NAMALWA (cell line): ENCODE measurements around the gene PNRC1.
"Not testable (repeated sequence)": the region's sequence is repeated elsewhere in the genome, so short reads cannot be mapped to it uniquely, and the experiment has no call there.

ENCODE experiments used
- DNase-seq: peaks from one replicate; pipeline ENCODE4 v3.0.0-alpha.2; 2015; ENCODE audit warnings: low spot score

Gene PNRC1

DNA sequence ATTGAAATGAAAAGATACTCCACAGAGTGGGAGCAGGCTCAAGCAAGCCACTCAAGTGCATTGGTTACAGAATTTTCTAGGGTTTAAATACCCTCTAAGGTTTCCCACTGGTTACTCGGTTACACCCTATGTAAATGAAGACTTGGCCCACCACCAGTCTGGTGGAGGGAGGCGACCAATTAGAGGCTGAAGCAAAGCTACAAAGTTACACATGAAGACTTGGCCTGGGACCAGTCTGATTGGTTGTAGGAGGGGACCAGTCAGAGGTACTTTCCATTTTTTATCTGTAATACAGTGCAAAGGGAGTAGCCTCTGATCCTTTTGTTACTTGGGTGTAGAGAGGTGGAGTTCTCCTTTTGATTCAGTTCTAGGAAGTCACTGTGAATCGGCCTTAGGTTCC lies 29.7 kb downstream of the PNRC1 start:
- DNase-seq, result no peak

- DNase-seq, result no peak
Measured at GRCh38 chr6:89111933-89112332, 31.4 kb downstream of the PNRC1 start.

GRCh38 chr6:89116702-89117101 lies 36.2 kb downstream of the PNRC1 start:
- DNase-seq, result no peak

- no peak for DNase-seq
Measured at GRCh38 chr6:89117211-89118108, 36.9 kb downstream of the PNRC1 start, which contains the start of gene SRSF12. TSS of gene SRSF12 (minus strand) at chr6:89118071. CDS start at chr6:89117887, 184 bp downstream.

GRCh38 chr6:89118931-89119330 lies 38.4 kb downstream of the PNRC1 start:
- DNase-seq, result no peak

DNA sequence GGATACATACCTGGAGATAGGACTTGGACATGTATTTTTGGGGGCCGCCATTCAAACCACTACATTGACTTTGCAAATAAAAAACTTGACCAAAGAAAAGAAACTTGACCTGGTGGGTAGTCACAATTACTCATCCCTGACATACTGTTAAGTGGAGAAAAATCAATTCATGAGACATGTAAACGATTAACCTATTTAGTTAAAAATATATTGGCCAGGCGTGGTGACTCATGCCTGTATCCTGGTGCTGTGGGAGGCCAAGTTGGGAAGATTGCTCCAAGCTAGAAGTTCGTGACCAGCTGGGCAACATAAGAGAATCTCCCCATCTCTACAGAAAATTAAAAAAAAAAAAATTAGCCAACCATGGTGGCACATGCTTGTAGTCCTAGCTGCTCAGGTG lies 39.8 kb downstream of the PNRC1 start:
- no peak for DNase-seq

DNA sequence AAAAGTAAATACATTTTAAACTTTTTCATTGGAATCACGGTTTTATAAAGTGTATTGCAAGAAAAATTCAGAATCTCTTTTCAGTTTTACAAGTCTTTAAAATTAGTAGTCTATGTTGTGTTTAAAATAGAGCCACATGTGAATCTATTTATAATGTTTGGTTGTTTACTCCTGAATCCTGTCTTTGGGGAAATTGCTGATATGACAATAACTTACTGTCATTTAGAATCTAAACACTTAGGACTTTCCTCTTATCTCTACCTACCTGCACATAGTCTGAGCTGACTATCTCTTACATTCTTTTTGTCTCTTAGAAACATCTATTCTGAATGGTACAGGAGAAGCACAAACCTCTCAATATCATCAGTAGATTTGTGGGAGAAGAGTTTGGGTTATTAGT lies 41.4 kb downstream of the PNRC1 start:
- DNase-seq, result no peak

DNA sequence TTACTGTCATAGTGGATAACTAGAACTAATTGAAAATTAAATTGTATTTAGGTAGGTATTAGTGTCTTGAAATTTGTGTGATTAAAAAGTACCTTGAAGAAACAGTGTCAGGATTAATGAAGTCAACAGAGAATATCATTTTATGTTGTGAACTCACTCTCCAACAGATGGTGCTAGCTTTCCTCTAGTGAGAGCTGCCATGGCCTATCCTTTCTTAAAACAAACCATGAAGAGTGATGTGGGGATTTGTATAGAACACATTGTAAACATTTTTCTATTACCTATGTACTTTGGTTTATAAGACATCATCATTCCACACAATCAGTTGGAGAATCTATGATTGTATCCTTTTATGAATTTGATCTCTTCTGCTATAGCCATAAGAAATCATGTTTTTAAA lies 42.1 kb downstream of the PNRC1 start:
- DNase-seq, result peak; percentile 70

- not testable (repeated sequence) for DNase-seq
Measured at GRCh38 chr6:89128256-89128671, 47.7 kb downstream of the PNRC1 start.

DNA sequence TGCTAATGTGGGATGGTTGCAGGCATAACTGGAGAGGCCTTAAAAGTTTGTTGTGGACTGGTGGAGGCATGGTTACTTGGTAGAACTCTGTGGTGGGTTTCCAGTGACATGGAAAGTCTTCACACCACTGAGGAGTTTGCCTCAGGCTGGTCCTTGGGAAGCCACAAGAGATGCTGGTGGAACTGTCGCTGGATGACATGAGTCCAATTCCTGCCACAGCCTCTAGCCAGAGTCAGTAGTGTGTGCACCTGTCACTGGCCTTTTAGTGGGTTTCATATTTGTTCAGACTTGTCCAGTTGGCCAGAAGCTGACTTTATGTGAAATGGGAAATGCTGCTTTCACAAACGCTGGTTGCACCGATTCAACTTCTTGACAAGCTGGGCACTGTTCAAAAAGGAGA lies 51.0 kb downstream of the PNRC1 start:
- DNase-seq, result no peak

DNA sequence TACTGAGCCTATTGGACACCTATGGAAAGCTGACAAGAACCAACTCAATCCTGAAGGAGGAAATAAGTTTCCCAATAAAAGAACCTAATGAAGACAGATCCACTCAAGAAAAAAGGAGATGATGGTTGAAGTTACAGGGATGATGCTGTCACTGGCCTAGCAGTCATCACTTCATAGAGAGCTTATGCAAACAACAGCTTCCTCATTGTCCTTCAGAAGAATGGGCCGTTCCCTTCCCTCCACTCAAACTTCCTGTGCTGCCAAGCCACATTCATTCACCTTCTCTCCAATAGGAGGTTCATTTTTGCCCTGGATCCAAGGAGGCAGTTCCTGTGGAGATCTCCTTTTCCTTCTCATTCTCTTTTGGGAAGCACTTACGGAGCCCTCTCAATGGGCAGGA lies 51.5 kb downstream of the PNRC1 start:
- DNase-seq, result no peak

DNA sequence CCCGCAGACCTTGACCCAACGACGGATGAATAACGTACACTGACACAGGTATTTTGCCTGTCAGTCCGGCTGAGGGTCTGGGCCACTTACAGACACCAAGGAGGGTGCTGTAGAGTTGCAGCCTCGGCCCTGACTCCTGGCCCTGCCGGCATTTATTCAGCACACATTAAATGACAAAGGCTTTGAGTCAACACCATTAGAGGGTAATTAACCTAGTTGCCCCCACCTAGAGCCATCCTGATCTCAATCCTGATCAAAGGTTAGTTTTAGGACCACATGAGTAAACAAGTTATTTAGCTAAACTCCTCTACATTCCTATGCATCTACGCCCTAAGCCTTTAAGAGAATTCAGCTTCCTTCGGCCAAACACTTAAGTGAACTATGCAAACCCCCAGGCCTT lies 53.4 kb downstream of the PNRC1 start:
- no peak for DNase-seq

DNA sequence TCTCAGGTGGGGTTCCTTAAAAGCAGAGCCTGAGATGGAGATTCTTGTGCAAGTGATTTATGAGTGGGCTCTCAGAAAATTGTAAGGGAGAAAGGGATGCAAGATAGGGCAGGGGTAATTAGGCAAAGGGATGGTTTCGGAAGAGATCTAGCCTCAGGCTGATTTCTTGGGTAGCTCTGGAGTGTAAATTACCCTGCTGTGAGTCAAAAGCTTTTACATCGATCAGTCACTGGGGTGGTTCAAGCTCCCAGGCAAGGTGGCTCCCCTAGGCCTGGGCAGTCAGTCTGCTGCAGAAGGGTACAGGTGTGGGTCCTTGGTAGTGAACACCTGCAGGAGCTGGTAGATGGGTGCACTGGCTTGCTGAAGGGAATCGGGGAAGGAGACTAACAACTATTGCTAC lies 54.2 kb downstream of the PNRC1 start:
- DNase-seq, result no peak
